Measurements from ENCODE around the gene NOL12. TPM values are rescaled to one million over a fixed set of nuclear protein-coding genes. Genes with fewer than 3 reads are reported as not detected.

NOL12 gene
- total RNA-seq, 1 experiment from 2014 or later, result 31.4 TPM

- Histone ChIP-seq H3K4me2 (ENCODE audit: low read length) (peak overlapping the region; percentile 11; the same call in 1 of the 2 replicates), H3K4me1 (ENCODE audit: control insufficient read depth in 1 of 2, insufficient read depth in 2 of 2, low read length in 2 of 2) (peaks cover 26 to 53% of the 10 kb centered on the region in 2 experiments), H2AFZ (ENCODE audit: low read depth, low read length, poor library complexity, severe bottlenecking) (no peak overlapping the region), H3K27me3 (ENCODE audit: insufficient read depth, low read length) (no peaks in the 10 kb centered on the region), H3K9ac (ENCODE audit: low read length) (no peak overlapping the region), H3K79me2 (ENCODE audit: insufficient read depth, low read length) (no peaks in the 10 kb centered on the region), H3K4me3 (replicated peaks in 1 of 2; ENCODE audit: low read depth in 1 of 2, low read length in 2 of 2) (no peak overlapping the region), H3K36me3 (ENCODE audit: control insufficient read depth in 1 of 2, insufficient read depth in 2 of 2, low read length in 2 of 2) (no peaks in the 10 kb centered on the region), H3K9me3 (ENCODE audit: control insufficient read depth in 1 of 2, insufficient read depth in 1 of 2, low read depth in 1 of 2, low read length in 2 of 2) (no peaks in the 10 kb centered on the region), H3K27ac (ENCODE audit: low read depth, low read length) (no peak overlapping the region; the same call in 1 of the 2 replicates), H3K9me2 (ENCODE audit: insufficient read depth) (no peaks in the 10 kb centered on the region), H4K20me1 (ENCODE audit: insufficient read depth) (no peaks in the 10 kb centered on the region)
- ATAC-seq (peak; percentile 72), DNase-seq (ENCODE audit: low read depth, low spot score) (no peak)
- intact Hi-C loops (cut with micrococcal nuclease), result no loop called here
- CTCF ChIA-PET, result interaction anchor here (0.9 to 1.5 kb wide), 4 partner anchors 8 to 195 kb away, joined by 3 to 4 read pairs (median 3); no protein-coding TSS in a partner anchor
- POLR2A ChIA-PET, result no interaction called here
- TF ChIP-seq POLR2AphosphoS5 (IDR thresholded peaks at IDR 0.05; ENCODE audit: low read depth, low read length) (0 out of 2 replicates have a peak, but pooled peaks have one; percentile 11), ELF1 (IDR thresholded peaks at IDR 0.05; ENCODE audit: borderline replicate concordance, low read depth) (no peak), ATF3 (IDR thresholded peaks at IDR 0.05) (no peak), CTCF (IDR thresholded peaks at IDR 0.05 in 2 of 3, conservative IDR thresholded peaks at IDR 0.05 in 1 of 3; ENCODE audit: borderline replicate concordance in 1 of 3, insufficient read depth in 1 of 3, low read depth in 2 of 3, low read length in 2 of 3) (peak in 2 of 3 experiments; percentile 51 to 54; a peak in 5 of 6 replicates), SIN3A (IDR thresholded peaks at IDR 0.05; ENCODE audit: low read depth) (no peak), RAD21 (IDR thresholded peaks at IDR 0.05; ENCODE audit: low read depth) (peak; percentile 73), CBX3 (IDR thresholded peaks at IDR 0.05; ENCODE audit: low read depth) (no peak), TCF7L2 (IDR thresholded peaks at IDR 0.05; ENCODE audit: borderline replicate concordance, extremely low read depth, insufficient read depth, insufficient read length) (peak; percentile 96)
- BruUV-seq (replicated peaks), result no TSS peak
- RAD21 ChIA-PET (ENCODE audit: low non-redundant PET in 1 of 2, low total read pairs in 2 of 2, uncharacterized antibody in 2 of 2, unreplicated experiment in 2 of 2), result no interaction called here
Measured at GRCh38 chr22:37734964-37735451, 48.9 kb downstream of the NOL12 start.

All from HCT116 (cell line).